Panc1 (cell line): ENCODE results near the gene RAD9B. TPM values are rescaled to one million over a fixed set of nuclear protein-coding genes. Genes with fewer than 3 reads are reported as not detected.

Experiments used
- ATAC-seq: fragments of 200-7000 bp; cut with Tn5 transposase; 2 replicates; pipeline ENCODE4 v1.9.1; 2020; ENCODE audit warnings: mild to moderate bottlenecking, moderate library complexity
- BruUV-seq: library from RNA; stranded (reverse); fragments of 400-500 nt; replicated peaks from 2 replicates; lab custom pipeline; 2021; lab: Mats Ljungman, UMichigan
- CTCF ChIA-PET: fragments of 300-600 bp; sonication (Branson Sonifier 250); formaldehyde crosslinking; loops from one replicate; lab custom pipeline; 2022; ENCODE audit warnings: antibody characterized with exemption; lab: Charles Lee
- POLR2A ChIA-PET: fragments of 300-600 bp; sonication (Branson Sonifier 250); formaldehyde crosslinking; loops from one replicate; lab custom pipeline; 2022; ENCODE audit warnings: antibody characterized with exemption; lab: Charles Lee
- DNase-seq: peaks from one replicate; pipeline ENCODE4 v3.0.0-alpha.2; 2010; ENCODE audit warnings: low read depth, low spot score
- H3K27ac ChIP-seq: 2 replicates; pipeline ENCODE4 v1.5.1; 2011; ENCODE audit warnings: mild to moderate bottlenecking, low read length, inconsistent platforms
- H3K27me3 ChIP-seq: fragments of 200-500 bp; sonication (Bioruptor generic); 2 replicates; pipeline ENCODE4 v1.6.0; 2014; ENCODE audit warnings: low read length, inconsistent platforms; ENCODE audit not compliant: control insufficient read depth, insufficient read depth
- H3K36me3 ChIP-seq: fragments of 200-500 bp; sonication (Bioruptor generic); 2 replicates; pipeline ENCODE4 v1.5.1; 2014; ENCODE audit warnings: inconsistent platforms, mild to moderate bottlenecking, low read length, moderate library complexity; ENCODE audit not compliant: control insufficient read depth, insufficient read depth
- H3K4me1 ChIP-seq: 2 replicates; pipeline ENCODE4 v1.5.1; 2011; ENCODE audit warnings: inconsistent platforms, mild to moderate bottlenecking, low read length, moderate library complexity; ENCODE audit not compliant: control insufficient read depth, insufficient read depth
- H3K4me3 ChIP-seq, 2 experiments: 2 replicates each; pipeline ENCODE4 v1.5.1; 2011 to 2012; ENCODE audit warnings: low read depth in 2 of 2, low read length in 2 of 2, mild to moderate bottlenecking in 2 of 2, inconsistent platforms in 1 of 2, moderate library complexity in 1 of 2
- H3K9me3 ChIP-seq: fragments of 200-500 bp; sonication (Bioruptor generic); 2 replicates; pipeline ENCODE4 v1.5.1; 2014; ENCODE audit warnings: low read depth, mild to moderate bottlenecking, inconsistent platforms, low read length, moderate library complexity; ENCODE audit not compliant: control insufficient read depth, insufficient read depth
- POLR2AphosphoS5 ChIP-seq: IDR thresholded peaks from 2 replicates; pipeline ENCODE4 v1.6.1; 2012; ENCODE audit warnings: mild to moderate bottlenecking, low read depth, low read length, moderate library complexity
- SIN3A ChIP-seq: IDR thresholded peaks from 2 replicates; pipeline ENCODE4 v1.6.1; 2012; ENCODE audit warnings: low read depth, mild to moderate bottlenecking, low read length, moderate library complexity, borderline replicate concordance; ENCODE audit not compliant: insufficient read depth
- TCF7L2 ChIP-seq: IDR thresholded peaks from 2 replicates; pipeline ENCODE4 v1.6.1; 2011; ENCODE audit warnings: mild to moderate bottlenecking, low read depth, low read length, inconsistent platforms
- in situ Hi-C: cut with HindIII; loops from 2 replicates; pipeline ENCODE4 v1.10.0; 2016; ENCODE audit warnings: low sequenced_read_pairs, low pct_unique_long_range_greater_than_20kb
- intact Hi-C: fragments of 100-400 bp; cut with micrococcal nuclease; formaldehyde crosslinking; loops from one replicate; pipeline ENCODE4 v1.10.0; 2022; ENCODE audit not compliant: unreplicated experiment
- total RNA-seq: library from RNA; stranded (reverse); gene quantifications from one replicate; pipeline ENCODE4 v1.2.1, GENCODE V29; 2021; ENCODE audit not compliant: unreplicated experiment
- TF ChIP-seq, protein P1 (sequence below), 2 experiments: IDR thresholded peaks; 2 replicates each; pipeline ENCODE4 v1.6.1; 2011 to 2012; ENCODE audit warnings: low read depth in 2 of 2, control low read depth in 1 of 2, low read length in 1 of 2, mild to moderate bottlenecking in 1 of 2, moderate library complexity in 1 of 2; ENCODE audit not compliant: insufficient read depth in 1 of 2
- TF ChIP-seq, protein P2 (sequence below): fragments of 450-650 bp; IDR thresholded peaks from 2 replicates; pipeline ENCODE4 v1.5.1; 2017; ENCODE audit warnings: mild to moderate bottlenecking

RAD9B gene
- total RNA-seq, 1 experiment from 2014 or later, result 0.98 TPM

DNA sequence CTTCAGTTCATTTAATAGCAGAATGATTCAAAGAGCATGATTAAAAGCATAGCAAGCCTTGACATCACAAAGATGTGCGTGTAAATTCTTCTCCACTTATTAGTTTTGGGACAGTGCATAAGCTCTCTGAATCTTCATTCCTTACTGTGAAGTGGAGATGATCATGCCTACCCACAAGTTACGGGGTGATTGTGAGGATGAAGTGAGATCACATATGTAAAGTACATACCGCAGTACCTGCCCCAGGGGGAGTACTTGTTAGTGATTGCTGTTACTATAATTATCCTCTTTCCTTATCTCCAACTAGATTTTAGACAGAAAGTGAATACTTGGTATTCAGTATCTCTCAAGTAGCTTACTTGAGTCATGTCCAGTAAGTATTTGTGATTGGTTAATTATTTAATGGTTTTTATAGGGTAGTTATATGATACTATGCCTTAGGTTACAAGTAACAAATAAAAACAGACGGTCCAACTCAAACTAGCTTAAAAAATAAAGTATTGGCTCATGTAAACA is 6.0 kb downstream of the RAD9B start:
- Histone ChIP-seq H3K27ac (no peak overlapping the region), H3K4me1 (no peaks in the 10 kb centered on the region), H3K9me3 (no peaks in the 10 kb centered on the region), H3K36me3 (no peaks in the 10 kb centered on the region), H3K27me3 (no peaks in the 10 kb centered on the region), H3K4me3 (no peak overlapping the region)
- ATAC-seq (no peak), DNase-seq (no peak)
- TF ChIP-seq POLR2AphosphoS5 (no peak), SIN3A (no peak), TCF7L2 (no peak)
- TF ChIP-seq, protein P1, sequence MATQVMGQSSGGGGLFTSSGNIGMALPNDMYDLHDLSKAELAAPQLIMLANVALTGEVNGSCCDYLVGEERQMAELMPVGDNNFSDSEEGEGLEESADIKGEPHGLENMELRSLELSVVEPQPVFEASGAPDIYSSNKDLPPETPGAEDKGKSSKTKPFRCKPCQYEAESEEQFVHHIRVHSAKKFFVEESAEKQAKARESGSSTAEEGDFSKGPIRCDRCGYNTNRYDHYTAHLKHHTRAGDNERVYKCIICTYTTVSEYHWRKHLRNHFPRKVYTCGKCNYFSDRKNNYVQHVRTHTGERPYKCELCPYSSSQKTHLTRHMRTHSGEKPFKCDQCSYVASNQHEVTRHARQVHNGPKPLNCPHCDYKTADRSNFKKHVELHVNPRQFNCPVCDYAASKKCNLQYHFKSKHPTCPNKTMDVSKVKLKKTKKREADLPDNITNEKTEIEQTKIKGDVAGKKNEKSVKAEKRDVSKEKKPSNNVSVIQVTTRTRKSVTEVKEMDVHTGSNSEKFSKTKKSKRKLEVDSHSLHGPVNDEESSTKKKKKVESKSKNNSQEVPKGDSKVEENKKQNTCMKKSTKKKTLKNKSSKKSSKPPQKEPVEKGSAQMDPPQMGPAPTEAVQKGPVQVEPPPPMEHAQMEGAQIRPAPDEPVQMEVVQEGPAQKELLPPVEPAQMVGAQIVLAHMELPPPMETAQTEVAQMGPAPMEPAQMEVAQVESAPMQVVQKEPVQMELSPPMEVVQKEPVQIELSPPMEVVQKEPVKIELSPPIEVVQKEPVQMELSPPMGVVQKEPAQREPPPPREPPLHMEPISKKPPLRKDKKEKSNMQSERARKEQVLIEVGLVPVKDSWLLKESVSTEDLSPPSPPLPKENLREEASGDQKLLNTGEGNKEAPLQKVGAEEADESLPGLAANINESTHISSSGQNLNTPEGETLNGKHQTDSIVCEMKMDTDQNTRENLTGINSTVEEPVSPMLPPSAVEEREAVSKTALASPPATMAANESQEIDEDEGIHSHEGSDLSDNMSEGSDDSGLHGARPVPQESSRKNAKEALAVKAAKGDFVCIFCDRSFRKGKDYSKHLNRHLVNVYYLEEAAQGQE (IDR thresholded peaks at IDR 0.05; ENCODE audit: insufficient read depth in 1 of 2, low read depth in 2 of 2, low read length in 1 of 2), result no peak
- TF ChIP-seq, protein P2, sequence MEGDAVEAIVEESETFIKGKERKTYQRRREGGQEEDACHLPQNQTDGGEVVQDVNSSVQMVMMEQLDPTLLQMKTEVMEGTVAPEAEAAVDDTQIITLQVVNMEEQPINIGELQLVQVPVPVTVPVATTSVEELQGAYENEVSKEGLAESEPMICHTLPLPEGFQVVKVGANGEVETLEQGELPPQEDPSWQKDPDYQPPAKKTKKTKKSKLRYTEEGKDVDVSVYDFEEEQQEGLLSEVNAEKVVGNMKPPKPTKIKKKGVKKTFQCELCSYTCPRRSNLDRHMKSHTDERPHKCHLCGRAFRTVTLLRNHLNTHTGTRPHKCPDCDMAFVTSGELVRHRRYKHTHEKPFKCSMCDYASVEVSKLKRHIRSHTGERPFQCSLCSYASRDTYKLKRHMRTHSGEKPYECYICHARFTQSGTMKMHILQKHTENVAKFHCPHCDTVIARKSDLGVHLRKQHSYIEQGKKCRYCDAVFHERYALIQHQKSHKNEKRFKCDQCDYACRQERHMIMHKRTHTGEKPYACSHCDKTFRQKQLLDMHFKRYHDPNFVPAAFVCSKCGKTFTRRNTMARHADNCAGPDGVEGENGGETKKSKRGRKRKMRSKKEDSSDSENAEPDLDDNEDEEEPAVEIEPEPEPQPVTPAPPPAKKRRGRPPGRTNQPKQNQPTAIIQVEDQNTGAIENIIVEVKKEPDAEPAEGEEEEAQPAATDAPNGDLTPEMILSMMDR, result no peak
- intact Hi-C loops, result no loop called here
- BruUV-seq, result no TSS peak
- in situ Hi-C loops, result no loop called here
- POLR2A ChIA-PET, result no interaction called here
- CTCF ChIA-PET, result no interaction called here

DNA sequence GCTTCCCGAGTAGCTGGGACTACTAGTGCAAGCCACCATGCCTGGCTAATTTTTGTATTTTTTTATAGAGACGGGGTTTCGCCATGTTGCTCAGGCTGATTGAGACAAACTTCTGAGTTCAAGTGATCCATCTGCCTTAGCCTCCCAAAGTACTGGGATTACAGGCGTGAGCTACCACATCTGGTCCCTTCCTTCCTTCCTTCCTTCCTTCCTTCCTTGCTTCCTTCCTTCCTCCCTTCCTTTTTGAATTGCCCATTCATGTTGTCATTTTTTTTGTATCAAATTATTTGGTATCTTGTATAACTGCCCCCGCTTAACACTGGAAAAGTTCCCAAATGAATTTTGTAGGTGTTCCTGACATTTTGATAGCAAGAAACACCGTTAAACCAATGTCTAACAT is 11.7 kb downstream of the RAD9B start:
- TF ChIP-seq TCF7L2 (no peak), POLR2AphosphoS5 (no peak), SIN3A (no peak)
- TF ChIP-seq, protein P1 (IDR thresholded peaks at IDR 0.05; ENCODE audit: insufficient read depth in 1 of 2, low read depth in 2 of 2, low read length in 1 of 2), result no peak
- TF ChIP-seq, protein P2, result no peak
- DNase-seq, result no peak
- CTCF ChIA-PET, result interaction anchor here (0.6 to 0.9 kb wide), 2 partner anchors 13 to 46 kb away, joined by 3 read pairs; partner anchors contain the start of gene GPN3
- in situ Hi-C loops (no loop called here), intact Hi-C loops (loop anchor here (5.0 kb wide), 1 partner anchor 88 kb away; no protein-coding TSS in a partner anchor)
- Histone ChIP-seq H3K4me1 (no peaks in the 10 kb centered on the region), H3K27ac (no peak overlapping the region), H3K4me3 (no peak overlapping the region), H3K9me3 (no peaks in the 10 kb centered on the region), H3K36me3 (no peaks in the 10 kb centered on the region), H3K27me3 (no peaks in the 10 kb centered on the region)
- POLR2A ChIA-PET, result no interaction called here
- BruUV-seq, result no TSS peak
- no peak for ATAC-seq
